ENCODE results near the gene DGKQ. TPM values are rescaled to one million over a fixed set of nuclear protein-coding genes. Genes with fewer than 3 reads are reported as not detected.

DGKQ gene
- polyA plus RNA-seq, 1 of the 3 experiments (the other 2 are of a cell fraction) = 10.9 TPM

GRCh38 chr4:984336-985054, 11.1 kb upstream of the DGKQ start:
- Histone ChIP-seq H3K9me2 (no peaks in the 10 kb centered on the region), H3K4me3 (ENCODE audit: low read depth in 2 of 2, low read length in 1 of 2) (no peak overlapping the region), H3K27me3 (ENCODE audit: insufficient read depth) (no peaks in the 10 kb centered on the region), H2AFZ (ENCODE audit: low read depth) (no peak overlapping the region), H3K79me2 (ENCODE audit: insufficient read depth) (peaks cover 7% of the 10 kb centered on the region), H3K4me2 (no peak overlapping the region), H3K9ac (no peak overlapping the region), H3K9me3 (no peaks in the 10 kb centered on the region), H3K4me1 (ENCODE audit: control insufficient read depth in 1 of 2, insufficient read depth in 2 of 2, low read depth in 1 of 2, low read length in 1 of 2) (peaks cover 10 to 17% of the 10 kb centered on the region in 2 experiments; a peak in 1 of 4 replicates), H3K36me3 (replicated peaks in 1 of 2; ENCODE audit: control insufficient read depth in 1 of 2, insufficient read depth in 2 of 2, low read length in 1 of 2) (no peaks in the 10 kb centered on the region), H3K27ac (ENCODE audit: low read depth in 2 of 2, low read length in 1 of 2) (no peak overlapping the region), H3F3A (replicated peaks; ENCODE audit: insufficient read depth) (no peaks in the 10 kb centered on the region), H4K20me1 (ENCODE audit: insufficient read depth) (no peaks in the 10 kb centered on the region)
- WGBS (ENCODE audit: low lambda C conversion rate) = 94% methylated on average over 15 of the region's 15 CpGs
- ChIA-PET CTCF (no interaction called here), POLR2A (no interaction called here)
- no peak for DNase-seq
- TF ChIP-seq TAF1 (IDR thresholded peaks at IDR 0.05; ENCODE audit: borderline replicate concordance, low read depth, low read length) (no peak), RCOR1 (IDR thresholded peaks at IDR 0.05; ENCODE audit: low read length) (no peak), FOXM1 (IDR thresholded peaks at IDR 0.05; ENCODE audit: low read depth) (no peak), GATA2 (CRISPR knock-in tag; IDR thresholded peaks at IDR 0.05) (no peak), YY1 (IDR thresholded peaks at IDR 0.05; ENCODE audit: low read depth) (no peak), SMC3 (IDR thresholded peaks at IDR 0.05; ENCODE audit: low read depth, low read length) (no peak), RFX5 (IDR thresholded peaks at IDR 0.05; ENCODE audit: low read length) (no peak), SIN3A (IDR thresholded peaks at IDR 0.05; ENCODE audit: borderline replicate concordance, low read depth, low read length) (no peak), JUND (IDR thresholded peaks at IDR 0.05) (no peak), GABPA (IDR thresholded peaks at IDR 0.05; ENCODE audit: low read depth) (no peak), NRF1 (IDR thresholded peaks at IDR 0.05; ENCODE audit: low read depth, low read length) (no peak), EZH2phosphoT487 (IDR thresholded peaks at IDR 0.05; ENCODE audit: borderline replicate concordance, low read depth) (no peak)
- TF ChIP-seq, protein P1, sequence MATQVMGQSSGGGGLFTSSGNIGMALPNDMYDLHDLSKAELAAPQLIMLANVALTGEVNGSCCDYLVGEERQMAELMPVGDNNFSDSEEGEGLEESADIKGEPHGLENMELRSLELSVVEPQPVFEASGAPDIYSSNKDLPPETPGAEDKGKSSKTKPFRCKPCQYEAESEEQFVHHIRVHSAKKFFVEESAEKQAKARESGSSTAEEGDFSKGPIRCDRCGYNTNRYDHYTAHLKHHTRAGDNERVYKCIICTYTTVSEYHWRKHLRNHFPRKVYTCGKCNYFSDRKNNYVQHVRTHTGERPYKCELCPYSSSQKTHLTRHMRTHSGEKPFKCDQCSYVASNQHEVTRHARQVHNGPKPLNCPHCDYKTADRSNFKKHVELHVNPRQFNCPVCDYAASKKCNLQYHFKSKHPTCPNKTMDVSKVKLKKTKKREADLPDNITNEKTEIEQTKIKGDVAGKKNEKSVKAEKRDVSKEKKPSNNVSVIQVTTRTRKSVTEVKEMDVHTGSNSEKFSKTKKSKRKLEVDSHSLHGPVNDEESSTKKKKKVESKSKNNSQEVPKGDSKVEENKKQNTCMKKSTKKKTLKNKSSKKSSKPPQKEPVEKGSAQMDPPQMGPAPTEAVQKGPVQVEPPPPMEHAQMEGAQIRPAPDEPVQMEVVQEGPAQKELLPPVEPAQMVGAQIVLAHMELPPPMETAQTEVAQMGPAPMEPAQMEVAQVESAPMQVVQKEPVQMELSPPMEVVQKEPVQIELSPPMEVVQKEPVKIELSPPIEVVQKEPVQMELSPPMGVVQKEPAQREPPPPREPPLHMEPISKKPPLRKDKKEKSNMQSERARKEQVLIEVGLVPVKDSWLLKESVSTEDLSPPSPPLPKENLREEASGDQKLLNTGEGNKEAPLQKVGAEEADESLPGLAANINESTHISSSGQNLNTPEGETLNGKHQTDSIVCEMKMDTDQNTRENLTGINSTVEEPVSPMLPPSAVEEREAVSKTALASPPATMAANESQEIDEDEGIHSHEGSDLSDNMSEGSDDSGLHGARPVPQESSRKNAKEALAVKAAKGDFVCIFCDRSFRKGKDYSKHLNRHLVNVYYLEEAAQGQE (IDR thresholded peaks at IDR 0.05; ENCODE audit: low read depth, low read length) = no peak
- TF ChIP-seq, protein P2, sequence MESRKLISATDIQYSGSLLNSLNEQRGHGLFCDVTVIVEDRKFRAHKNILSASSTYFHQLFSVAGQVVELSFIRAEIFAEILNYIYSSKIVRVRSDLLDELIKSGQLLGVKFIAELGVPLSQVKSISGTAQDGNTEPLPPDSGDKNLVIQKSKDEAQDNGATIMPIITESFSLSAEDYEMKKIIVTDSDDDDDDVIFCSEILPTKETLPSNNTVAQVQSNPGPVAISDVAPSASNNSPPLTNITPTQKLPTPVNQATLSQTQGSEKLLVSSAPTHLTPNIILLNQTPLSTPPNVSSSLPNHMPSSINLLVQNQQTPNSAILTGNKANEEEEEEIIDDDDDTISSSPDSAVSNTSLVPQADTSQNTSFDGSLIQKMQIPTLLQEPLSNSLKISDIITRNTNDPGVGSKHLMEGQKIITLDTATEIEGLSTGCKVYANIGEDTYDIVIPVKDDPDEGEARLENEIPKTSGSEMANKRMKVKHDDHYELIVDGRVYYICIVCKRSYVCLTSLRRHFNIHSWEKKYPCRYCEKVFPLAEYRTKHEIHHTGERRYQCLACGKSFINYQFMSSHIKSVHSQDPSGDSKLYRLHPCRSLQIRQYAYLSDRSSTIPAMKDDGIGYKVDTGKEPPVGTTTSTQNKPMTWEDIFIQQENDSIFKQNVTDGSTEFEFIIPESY (IDR thresholded peaks at IDR 0.05; ENCODE audit: borderline replicate concordance, low read depth) = no peak
